HFF-Myc (cell line): ENCODE results near the gene ZNF200.
"Not testable (repeated sequence)": the region's sequence is repeated elsewhere in the genome, so short reads cannot be mapped to it uniquely, and the experiment has no call there.

Experiments used
- DNase-seq: peaks from one replicate; pipeline ENCODE4 v3.0.0-alpha.2; 2011; ENCODE audit warnings: low read depth; ENCODE audit errors: extremely low read depth
- H3K4me3 ChIP-seq: replicated peaks from 2 replicates; pipeline ENCODE4 v1.5.1; 2011; ENCODE audit warnings: low read depth, mild to moderate bottlenecking, control low read depth, low read length
- TF ChIP-seq, protein P1 (sequence below): IDR thresholded peaks from 2 replicates; pipeline ENCODE4 v1.5.1; 2012; ENCODE audit warnings: mild to moderate bottlenecking, low read depth, low read length, control low read depth; ENCODE audit errors: missing control alignments

ZNF200 gene

DNA sequence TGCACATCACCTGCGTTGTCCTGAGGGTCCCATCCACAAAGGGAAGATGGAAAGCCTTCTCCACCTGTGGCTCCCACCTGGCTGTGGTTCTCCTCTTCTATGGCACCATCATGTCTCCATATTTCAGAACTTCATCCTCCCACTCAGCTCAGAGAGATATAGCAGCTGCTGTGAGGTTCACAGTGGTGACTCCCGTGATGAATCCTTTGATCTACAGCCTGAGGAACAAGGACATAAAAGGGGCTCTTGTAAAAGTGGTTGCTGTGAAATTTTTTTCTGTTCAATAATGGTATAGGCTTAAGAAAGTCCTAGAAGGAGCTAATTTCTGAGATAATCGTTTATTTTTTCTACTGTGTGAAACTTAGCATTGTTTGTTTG, 18.7 kb downstream of the ZNF200 start:
- no peak for DNase-seq
- TF ChIP-seq, protein P1, sequence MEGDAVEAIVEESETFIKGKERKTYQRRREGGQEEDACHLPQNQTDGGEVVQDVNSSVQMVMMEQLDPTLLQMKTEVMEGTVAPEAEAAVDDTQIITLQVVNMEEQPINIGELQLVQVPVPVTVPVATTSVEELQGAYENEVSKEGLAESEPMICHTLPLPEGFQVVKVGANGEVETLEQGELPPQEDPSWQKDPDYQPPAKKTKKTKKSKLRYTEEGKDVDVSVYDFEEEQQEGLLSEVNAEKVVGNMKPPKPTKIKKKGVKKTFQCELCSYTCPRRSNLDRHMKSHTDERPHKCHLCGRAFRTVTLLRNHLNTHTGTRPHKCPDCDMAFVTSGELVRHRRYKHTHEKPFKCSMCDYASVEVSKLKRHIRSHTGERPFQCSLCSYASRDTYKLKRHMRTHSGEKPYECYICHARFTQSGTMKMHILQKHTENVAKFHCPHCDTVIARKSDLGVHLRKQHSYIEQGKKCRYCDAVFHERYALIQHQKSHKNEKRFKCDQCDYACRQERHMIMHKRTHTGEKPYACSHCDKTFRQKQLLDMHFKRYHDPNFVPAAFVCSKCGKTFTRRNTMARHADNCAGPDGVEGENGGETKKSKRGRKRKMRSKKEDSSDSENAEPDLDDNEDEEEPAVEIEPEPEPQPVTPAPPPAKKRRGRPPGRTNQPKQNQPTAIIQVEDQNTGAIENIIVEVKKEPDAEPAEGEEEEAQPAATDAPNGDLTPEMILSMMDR, result no peak
- no peak overlapping the region for H3K4me3 ChIP-seq

- no peak for DNase-seq
- TF ChIP-seq, protein P1, result no peak
- H3K4me3 ChIP-seq, result no peak overlapping the region
Observed at GRCh38 chr16:3215601-3216262, 19.2 kb downstream of the ZNF200 start.

GRCh38 chr16:3214904-3215600, 19.9 kb downstream of the ZNF200 start:
- H3K4me3 ChIP-seq, result no peak overlapping the region
- no peak for DNase-seq
- TF ChIP-seq, protein P1, result no peak

DNA sequence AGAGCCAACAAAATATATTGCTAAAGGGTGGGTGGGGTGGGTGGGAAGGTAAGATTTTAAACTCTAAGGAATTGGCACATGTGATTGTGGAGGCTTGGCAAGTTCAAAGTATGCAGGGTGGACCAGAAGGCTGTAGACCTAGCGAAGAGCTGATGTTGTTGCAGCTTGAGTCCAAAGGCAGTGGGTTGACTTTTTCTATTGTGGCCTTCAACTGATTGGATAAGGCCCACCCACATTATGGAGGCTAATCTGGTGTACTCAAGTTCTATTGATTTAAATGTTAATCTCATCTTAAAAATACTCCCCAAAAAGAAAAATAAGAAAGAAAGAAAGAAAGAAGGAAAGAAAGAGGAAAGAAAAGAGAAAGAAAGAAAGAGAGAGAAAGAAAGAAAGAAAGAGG, 22.4 kb downstream of the ZNF200 start:
- no peak for DNase-seq
- H3K4me3 ChIP-seq, result no peak overlapping the region
- TF ChIP-seq, protein P1, result no peak

GRCh38 chr16:3212006-3212405, 23.0 kb downstream of the ZNF200 start:
- no peak overlapping the region for H3K4me3 ChIP-seq
- DNase-seq, result no peak
- TF ChIP-seq, protein P1, result no peak

DNA sequence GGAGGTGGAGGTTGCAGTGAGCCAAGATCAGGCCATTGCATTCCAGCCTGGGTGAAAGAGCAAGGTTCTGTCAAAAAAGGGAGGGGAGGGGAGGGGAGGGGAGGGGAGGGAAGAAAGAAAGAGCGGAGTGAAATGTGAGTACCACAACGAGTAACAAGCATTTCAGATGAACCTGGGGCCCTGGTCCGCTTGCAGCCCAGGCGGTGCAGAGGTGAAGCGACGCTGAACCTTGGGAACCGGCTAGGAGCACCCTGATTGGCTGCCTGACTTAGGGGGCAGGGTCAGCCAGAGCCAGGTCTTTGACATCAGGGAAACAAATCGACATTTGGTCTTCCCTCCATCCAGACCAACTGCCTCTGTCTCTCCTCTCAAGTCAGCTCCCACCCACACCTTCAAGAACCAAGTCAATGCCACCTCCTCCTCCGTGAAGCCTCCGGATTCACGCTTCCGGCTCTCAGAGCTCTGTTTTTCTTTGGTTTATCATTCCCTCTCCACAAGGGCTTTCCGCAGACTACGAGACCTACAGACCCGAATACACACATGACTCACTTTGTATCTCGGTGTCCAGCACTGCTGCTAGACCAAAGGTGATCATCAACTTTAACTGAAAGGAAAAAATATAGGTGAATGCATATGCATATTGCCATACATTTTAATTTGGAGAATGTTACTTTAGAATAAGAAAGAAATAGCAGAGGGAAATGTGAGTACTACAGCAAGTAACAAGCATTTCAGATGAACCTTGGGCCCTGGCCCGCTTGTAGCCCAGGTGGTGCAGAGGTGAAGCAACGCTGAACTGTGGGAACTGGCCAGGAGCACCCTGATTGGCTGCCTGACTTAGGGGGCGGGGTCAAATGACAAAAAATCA, 27.6 kb downstream of the ZNF200 start:
- DNase-seq, result no peak
- TF ChIP-seq, protein P1, result no peak
- H3K4me3 ChIP-seq, result no peak overlapping the region

DNA sequence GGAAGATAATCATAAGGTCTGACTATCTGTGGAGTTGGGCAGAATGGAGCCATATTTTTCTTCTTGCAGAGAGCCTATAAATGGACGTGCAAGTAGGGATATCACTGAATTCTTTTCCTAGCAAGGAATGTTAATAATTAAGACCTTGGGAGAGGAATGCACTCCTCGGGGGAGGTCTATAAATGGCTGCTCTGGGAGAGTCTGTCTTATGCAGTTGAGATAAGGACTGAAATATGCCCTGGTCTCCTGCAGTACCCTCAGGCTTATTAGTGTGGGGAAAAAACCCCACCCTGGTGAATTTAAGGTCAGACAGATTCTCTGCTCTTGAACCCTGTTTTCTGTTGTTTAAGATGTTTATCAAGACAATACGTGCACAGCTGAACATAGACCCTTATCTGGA, 29.0 kb downstream of the ZNF200 start:
- not testable (repeated sequence) for DNase-seq

More for the DNA sequence above, 29.0 kb downstream of the ZNF200 start:
- H3K4me3 ChIP-seq, result not testable (repeated sequence)
